ENCODE measurements around the gene GTSF1L.

The GTSF1L gene

DNA sequence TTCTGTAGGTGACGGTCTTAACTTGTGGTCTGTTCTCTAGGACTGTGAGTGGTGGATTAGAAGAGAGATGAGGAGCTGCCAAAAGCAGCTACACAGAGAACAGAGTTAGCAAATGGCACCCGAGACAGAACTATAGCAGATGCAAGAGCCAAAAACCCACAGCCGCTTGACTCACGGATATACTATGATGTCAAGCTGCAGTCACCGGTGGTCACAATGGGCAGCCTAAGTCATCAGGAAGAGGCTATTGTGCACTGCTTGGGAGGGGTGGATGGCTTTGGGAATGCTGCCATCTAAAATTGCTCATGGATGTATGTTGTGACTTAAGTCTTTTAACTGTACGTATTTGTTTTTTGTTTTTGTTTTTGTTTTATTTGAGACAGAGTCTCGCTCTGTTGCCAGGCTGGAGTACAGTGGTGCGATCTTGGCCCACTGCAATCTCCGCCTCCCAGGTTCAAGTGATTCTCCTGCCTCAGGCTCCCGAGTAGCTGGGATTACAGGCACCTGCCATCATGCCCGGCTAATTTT lies at the start of gene GTSF1L:
TSS of gene GTSF1L (minus strand) at position 192 of the 528 bp plus-strand sequence. CDS start 308 bp downstream, outside the sequence.
- Histone ChIP-seq H3K9me2 (replicated peaks; ENCODE audit: insufficient read depth, low read length) (no peaks in the 10 kb centered on the region), H3F3A (ENCODE audit: insufficient read depth) (peaks cover 4% of the 10 kb centered on the region; the same call in 1 of the 2 replicates), H2AFZ (ENCODE audit: low read depth, low read length, severe bottlenecking) (no peak within 1 kb of the TSS), H3K36me3 (ENCODE audit: low read length) (no peaks in the 10 kb centered on the region), H3K27ac (ENCODE audit: low read depth, low read length) (no peak within 1 kb of the TSS), H3K4me2 (ENCODE audit: low read depth, low read length, poor library complexity, severe bottlenecking) (no peak within 1 kb of the TSS), H4K20me1 (ENCODE audit: low read depth, low read length) (no peaks in the 10 kb centered on the region), H3K27me3 (ENCODE audit: low read length) (no peaks in the 10 kb centered on the region), H3K9ac (ENCODE audit: low read length) (no peak within 1 kb of the TSS), H3K79me2 (ENCODE audit: insufficient read depth, low read length) (no peaks in the 10 kb centered on the region), H3K4me3 (ENCODE audit: insufficient read depth, low read length, poor library complexity, severe bottlenecking) (no peak within 1 kb of the TSS), H3K9me3 (ENCODE audit: insufficient read depth, low read length) (no peaks in the 10 kb centered on the region)
- TF ChIP-seq, protein P1, sequence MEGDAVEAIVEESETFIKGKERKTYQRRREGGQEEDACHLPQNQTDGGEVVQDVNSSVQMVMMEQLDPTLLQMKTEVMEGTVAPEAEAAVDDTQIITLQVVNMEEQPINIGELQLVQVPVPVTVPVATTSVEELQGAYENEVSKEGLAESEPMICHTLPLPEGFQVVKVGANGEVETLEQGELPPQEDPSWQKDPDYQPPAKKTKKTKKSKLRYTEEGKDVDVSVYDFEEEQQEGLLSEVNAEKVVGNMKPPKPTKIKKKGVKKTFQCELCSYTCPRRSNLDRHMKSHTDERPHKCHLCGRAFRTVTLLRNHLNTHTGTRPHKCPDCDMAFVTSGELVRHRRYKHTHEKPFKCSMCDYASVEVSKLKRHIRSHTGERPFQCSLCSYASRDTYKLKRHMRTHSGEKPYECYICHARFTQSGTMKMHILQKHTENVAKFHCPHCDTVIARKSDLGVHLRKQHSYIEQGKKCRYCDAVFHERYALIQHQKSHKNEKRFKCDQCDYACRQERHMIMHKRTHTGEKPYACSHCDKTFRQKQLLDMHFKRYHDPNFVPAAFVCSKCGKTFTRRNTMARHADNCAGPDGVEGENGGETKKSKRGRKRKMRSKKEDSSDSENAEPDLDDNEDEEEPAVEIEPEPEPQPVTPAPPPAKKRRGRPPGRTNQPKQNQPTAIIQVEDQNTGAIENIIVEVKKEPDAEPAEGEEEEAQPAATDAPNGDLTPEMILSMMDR (IDR thresholded peaks at IDR 0.05; ENCODE audit: insufficient read depth, low read length, poor library complexity, severe bottlenecking): no peak
- TF ChIP-seq EZH2phosphoT487 (conservative IDR thresholded peaks at IDR 0.05; ENCODE audit: low read length): no peak

DNA sequence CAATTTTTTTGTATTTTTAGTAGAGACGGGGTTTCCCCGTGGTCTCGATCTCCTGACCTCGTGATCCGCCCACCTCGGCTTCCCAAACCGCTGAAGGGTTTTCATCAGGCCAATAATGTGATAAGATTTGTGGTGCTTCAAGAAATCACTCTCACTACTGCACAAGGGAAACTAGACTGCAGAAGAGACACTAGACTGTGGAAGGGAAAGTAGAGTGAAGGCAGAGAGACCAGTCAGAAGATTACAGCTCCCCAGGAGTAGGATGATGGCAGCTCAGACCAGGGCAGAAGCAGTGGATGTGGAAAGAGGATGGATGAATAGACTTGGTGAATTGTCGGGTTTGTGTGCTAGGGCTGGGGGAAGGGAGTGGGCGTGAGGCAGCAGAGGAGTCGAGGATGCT lies 48.0 kb upstream of the GTSF1L start:
- H3K27me3 ChIP-seq (ENCODE audit: low read length): no peaks in the 10 kb centered on the region
- no peaks in the 10 kb centered on the region for H3K36me3 ChIP-seq (ENCODE audit: low read length)
- H3K9me3 ChIP-seq (ENCODE audit: insufficient read depth, low read length): no peaks in the 10 kb centered on the region
- no peaks in the 10 kb centered on the region for H4K20me1 ChIP-seq (ENCODE audit: low read depth, low read length)
- H3K79me2 ChIP-seq (ENCODE audit: insufficient read depth, low read length): no peaks in the 10 kb centered on the region
- no peak overlapping the region for H2AFZ ChIP-seq (ENCODE audit: low read depth, low read length, severe bottlenecking)
- no peak overlapping the region for H3K9ac ChIP-seq (ENCODE audit: low read length)
- no peaks in the 10 kb centered on the region for H3F3A ChIP-seq (ENCODE audit: insufficient read depth)
- no peaks in the 10 kb centered on the region for H3K9me2 ChIP-seq (replicated peaks; ENCODE audit: insufficient read depth, low read length)
- no peak overlapping the region for H3K4me2 ChIP-seq (ENCODE audit: low read depth, low read length, poor library complexity, severe bottlenecking)
- H3K4me3 ChIP-seq (ENCODE audit: insufficient read depth, low read length, poor library complexity, severe bottlenecking): no peak overlapping the region
- TF ChIP-seq, protein P1 (IDR thresholded peaks at IDR 0.05; ENCODE audit: insufficient read depth, low read length, poor library complexity, severe bottlenecking): no peak
- no peak for TF ChIP-seq EZH2phosphoT487 (conservative IDR thresholded peaks at IDR 0.05; ENCODE audit: low read length)
- no peak overlapping the region for H3K27ac ChIP-seq (ENCODE audit: low read depth, low read length)

DNA sequence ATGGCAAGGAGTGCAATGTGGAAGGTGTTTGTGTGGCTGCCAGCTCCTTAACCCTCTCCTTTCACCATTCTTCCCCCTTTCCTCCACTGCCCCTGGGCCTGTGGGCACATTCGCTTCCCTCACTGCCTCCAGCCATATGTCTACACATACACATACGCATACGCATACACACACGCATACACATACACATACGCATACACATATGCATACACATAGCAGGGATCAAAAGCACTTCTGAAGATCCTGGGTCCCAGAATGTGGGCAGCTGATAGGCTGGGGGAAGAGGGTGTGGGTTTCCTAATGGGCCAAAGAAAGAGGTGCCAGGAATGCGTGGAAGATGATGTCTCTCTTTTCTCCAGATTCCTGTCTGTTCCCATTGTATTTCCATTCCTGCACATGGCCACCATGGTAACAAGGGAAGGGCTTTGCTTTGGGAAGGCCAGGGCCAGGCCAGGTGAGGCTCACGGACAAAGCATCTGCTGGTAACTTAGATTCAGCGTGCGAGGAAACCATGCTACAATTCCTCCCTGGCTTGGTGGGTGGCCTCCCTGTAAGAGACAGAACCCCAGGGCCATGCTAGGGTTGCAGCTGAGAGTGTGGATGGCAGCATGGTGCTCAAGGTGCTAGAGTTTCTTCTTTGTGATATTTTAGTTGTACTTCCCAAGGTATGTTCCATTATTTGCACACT lies 44.8 kb upstream of the GTSF1L start:
- TF ChIP-seq, protein P1 (IDR thresholded peaks at IDR 0.05; ENCODE audit: insufficient read depth, low read length, poor library complexity, severe bottlenecking): no peak
- no peak for TF ChIP-seq EZH2phosphoT487 (conservative IDR thresholded peaks at IDR 0.05; ENCODE audit: low read length)
- no peaks in the 10 kb centered on the region for H4K20me1 ChIP-seq (ENCODE audit: low read depth, low read length)
- H3K9ac ChIP-seq (ENCODE audit: low read length): no peak overlapping the region
- H3K4me2 ChIP-seq (ENCODE audit: low read depth, low read length, poor library complexity, severe bottlenecking): no peak overlapping the region
- no peaks in the 10 kb centered on the region for H3K79me2 ChIP-seq (ENCODE audit: insufficient read depth, low read length)
- H3K4me3 ChIP-seq (ENCODE audit: insufficient read depth, low read length, poor library complexity, severe bottlenecking): no peak overlapping the region
- H3K36me3 ChIP-seq (ENCODE audit: low read length): no peaks in the 10 kb centered on the region
- H3K27ac ChIP-seq (ENCODE audit: low read depth, low read length): no peak overlapping the region
- no peaks in the 10 kb centered on the region for H3K27me3 ChIP-seq (ENCODE audit: low read length)
- no peak overlapping the region for H2AFZ ChIP-seq (ENCODE audit: low read depth, low read length, severe bottlenecking)
- H3K9me3 ChIP-seq (ENCODE audit: insufficient read depth, low read length): no peaks in the 10 kb centered on the region
- H3F3A ChIP-seq (ENCODE audit: insufficient read depth): no peaks in the 10 kb centered on the region
- H3K9me2 ChIP-seq (replicated peaks; ENCODE audit: insufficient read depth, low read length): no peaks in the 10 kb centered on the region
